K562 (cell line): ENCODE measurements around the gene HFE. TPM values are rescaled to one million over a fixed set of nuclear protein-coding genes. Genes with fewer than 3 reads are reported as not detected.

ENCODE experiments used
- ATF6 ChIP-seq: sonication (generic); formaldehyde crosslinking; IDR thresholded peaks from 2 replicates; pipeline ENCODE4 v1.4.0; 2020; ENCODE audit warnings: mild to moderate bottlenecking, missing genetic modification reagents
- CHD1 ChIP-seq: fragments of 200-600 bp; sonication (generic); IDR thresholded peaks from one replicate; pipeline ENCODE4 v1.6.1; 2012; ENCODE audit warnings: mild to moderate bottlenecking, moderate library complexity, low read length, inconsistent platforms
- CSDE1 ChIP-seq, 2 experiments: fragments of 450-650 bp; IDR thresholded peaks; 2 replicates each; pipeline ENCODE4 v1.6.1; 2016; ENCODE audit warnings: mild to moderate bottlenecking in 1 of 2
- ESRRB ChIP-seq: fragments of 250-450 bp; sonication (Bioruptor Pico); IDR thresholded peaks from 2 replicates; pipeline ENCODE4 v1.5.0; 2020; ENCODE audit warnings: mild to moderate bottlenecking, moderate library complexity, borderline replicate concordance
- GATAD2A ChIP-seq: fragments of 450-650 bp; IDR thresholded peaks from 2 replicates; pipeline ENCODE4 v1.6.1; 2017
- HDAC6 ChIP-seq: IDR thresholded peaks from 2 replicates; pipeline ENCODE4 v1.6.1; 2012; ENCODE audit warnings: low read depth, mild to moderate bottlenecking, control low read depth, inconsistent platforms, low read length, moderate library complexity
- HEY1 ChIP-seq: fragments of 250-450 bp; sonication (Bioruptor Pico); IDR thresholded peaks from 2 replicates; pipeline ENCODE4 v1.5.0; 2020; ENCODE audit warnings: mild to moderate bottlenecking, moderate library complexity, borderline replicate concordance
- HNRNPK ChIP-seq: fragments of 200-400 bp; formaldehyde crosslinking; IDR thresholded peaks from one replicate; pipeline ENCODE4 v1.6.1; 2018; ENCODE audit warnings: mild to moderate bottlenecking, low read depth, low read length; ENCODE audit not compliant: poor library complexity, severe bottlenecking
- HNRNPLL ChIP-seq: fragments of 200-400 bp; formaldehyde crosslinking; IDR thresholded peaks from 2 replicates; pipeline ENCODE4 v1.6.1; 2017; ENCODE audit warnings: low read length, low read depth, mild to moderate bottlenecking; ENCODE audit not compliant: poor library complexity, severe bottlenecking
- KDM1A ChIP-seq, 2 experiments: fragments of 450-650 bp; IDR thresholded peaks; 2 replicates each; pipeline ENCODE4 v1.6.1; 2016; ENCODE audit warnings: mild to moderate bottlenecking in 2 of 2
- KLF6 ChIP-seq: fragments of 250-450 bp; sonication (Bioruptor Pico); IDR thresholded peaks from 2 replicates; pipeline ENCODE4 v1.4.0; 2020; ENCODE audit warnings: mild to moderate bottlenecking, moderate library complexity, borderline replicate concordance
- MXD1 ChIP-seq: fragments of 250-450 bp; sonication (Bioruptor Pico); IDR thresholded peaks from 2 replicates; pipeline ENCODE4 v1.8.0; 2021; ENCODE audit warnings: borderline replicate concordance, mild to moderate bottlenecking, moderate library complexity; ENCODE audit not compliant: poor library complexity, severe bottlenecking
- MYC ChIP-seq, 2 experiments: fragments of 250-450 bp in 1 of 2; sonication (Bioruptor Pico) in 1 of 2; IDR thresholded peaks; 2 replicates each; pipeline versions ENCODE4 v1.5.1 to v1.6.1; 2012 to 2021; ENCODE audit warnings: low read depth in 2 of 2, borderline replicate concordance in 1 of 2, improper control_type of control experiment in 1 of 2, low read length in 1 of 2, mild to moderate bottlenecking in 1 of 2, moderate library complexity in 1 of 2
- RB1 ChIP-seq: fragments of 450-650 bp; IDR thresholded peaks from 2 replicates; pipeline ENCODE4 v1.6.1; 2017; ENCODE audit warnings: low read depth, mild to moderate bottlenecking
- TCF7L2 ChIP-seq: fragments of 150-350 bp; IDR thresholded peaks from 2 replicates; pipeline ENCODE4 v1.6.1; 2016; ENCODE audit warnings: low read depth, mild to moderate bottlenecking, low read length, moderate library complexity
- TEAD1 ChIP-seq, 2 experiments: fragments of 450-650 bp in 1 of 2; sonication (generic) in 1 of 2; formaldehyde crosslinking; IDR thresholded peaks; 2 replicates each; pipeline versions ENCODE4 v1.4.0 to v1.8.0; 2020 to 2022; ENCODE audit warnings: mild to moderate bottlenecking in 2 of 2, missing genetic modification reagents in 1 of 2
- XRCC3 ChIP-seq: fragments of 450-650 bp; IDR thresholded peaks from 2 replicates; pipeline ENCODE4 v1.6.1; 2017; ENCODE audit warnings: mild to moderate bottlenecking, moderate library complexity
- XRCC4 ChIP-seq: IDR thresholded peaks from one replicate; pipeline ENCODE4 v1.6.1; 2011; ENCODE audit not compliant: insufficient read depth, insufficient read length; ENCODE audit errors: extremely low read depth
- ZBTB17 ChIP-seq: fragments of 450-650 bp; formaldehyde crosslinking; IDR thresholded peaks from 2 replicates; pipeline ENCODE4 v1.4.0; 2020; ENCODE audit warnings: mild to moderate bottlenecking
- ZNF121 ChIP-seq: sonication (generic); formaldehyde crosslinking; conservative IDR thresholded peaks from 2 replicates; pipeline ENCODE4 v1.8.0; 2022; ENCODE audit warnings: missing genetic modification reagents
- ZNF217 ChIP-seq: sonication (generic); formaldehyde crosslinking; IDR thresholded peaks from 2 replicates; pipeline ENCODE4 v1.8.0; 2022; ENCODE audit warnings: mild to moderate bottlenecking, missing genetic modification reagents
- ZNF57 ChIP-seq: fragments of 450-650 bp; formaldehyde crosslinking; IDR thresholded peaks from 2 replicates; pipeline ENCODE4 v1.4.0; 2020; ENCODE audit warnings: mild to moderate bottlenecking, moderate library complexity
- ZNF589 ChIP-seq: fragments of 200-800 bp; sonication (Bioruptor generic); IDR thresholded peaks from 2 replicates; pipeline ENCODE4 v1.6.1; 2016; ENCODE audit warnings: low read depth, missing genetic modification characterization, missing compliant biosample characterization
- ZNF830 ChIP-seq: fragments of 250-450 bp; sonication (Bioruptor Pico); IDR thresholded peaks from 2 replicates; pipeline ENCODE4 v1.5.0; 2021; ENCODE audit warnings: mild to moderate bottlenecking
- polyA plus RNA-seq, 8 experiments: library from polyadenylated mRNA; depleted of rRNA in 4 of 8; stranded (reverse) in 5 of 8; unstranded in 3 of 8; fragments of >200 nt; fragmentation: Nextera tagmentation in 2 of 8; fragmentation: Illumina TruSeq in 1 of 8; extraction: Ambion mirVana in 2 of 8; extraction: Trizol in 1 of 8; gene quantifications; 2 replicates each; pipeline versions ENCODE4 v1.2.1 to v1.2.3, GENCODE V29; 2011 to 2014; ENCODE audit warnings: inconsistent platforms in 1 of 8, missing spikeins in 1 of 8
- total RNA-seq, 7 experiments: library from RNA; depleted of rRNA in 6 of 7; stranded (reverse); fragments of >200 nt in 6 of 7; fragmentation: Illumina TruSeq in 2 of 7; extraction: Trizol in 2 of 7; gene quantifications; 2 replicates each; pipeline versions ENCODE4 v1.2.1 to v1.2.3, GENCODE V29; 2011 to 2021; ENCODE audit warnings: low replicate concordance in 1 of 7

HFE gene
- total and polyA plus RNA-seq, 9 of the 15 experiments (the other 6 are each of a cell fraction or from before 2014, with no cell fraction given) = 0.14 to 1.2 (median 0.76) TPM

- TF ChIP-seq MXD1 (no peak), TCF7L2 (no peak), ZNF217 (0 out of 2 replicates have a peak, but pooled peaks have one; percentile 77), HEY1 (CRISPR knock-in tag) (peak; percentile 15; the same call in 1 of the 2 replicates), ZNF589 (CRISPR knock-in tag) (peak; percentile 16), CHD1 (peak; percentile 100), RB1 (no peak; the same call in 1 of the 2 replicates), ZNF121 (no peak), ATF6 (CRISPR knock-in tag) (peak; percentile 83), ESRRB (0 out of 2 replicates have a peak, but pooled peaks have one; percentile 39), MYC (IDR thresholded peaks at IDR 0.05; ENCODE audit: low read depth, low read length) (peak; percentile 59; the same call in 1 of the 2 replicates), MYC (CRISPR knock-in tag; IDR thresholded peaks at IDR 0.05; ENCODE audit: borderline replicate concordance, low read depth) (0 out of 2 replicates have a peak, but pooled peaks have one; percentile 51), CSDE1 (IDR thresholded peaks at IDR 0.05) (peak in 1 of 2 experiments; percentile 68; a peak in 2 of 4 replicates), GATAD2A (0 out of 2 replicates have a peak, but pooled peaks have one; percentile 36), ZNF830 (CRISPR knock-in tag) (0 out of 2 replicates have a peak, but pooled peaks have one; percentile 90), TEAD1 (CRISPR knock-in tag; IDR thresholded peaks at IDR 0.05) (peak; percentile 71 to 75; a peak in 3 of 4 replicates), KLF6 (CRISPR knock-in tag) (peak; percentile 80; the same call in 1 of the 2 replicates), KDM1A (IDR thresholded peaks at IDR 0.05) (peak; percentile 72 to 73; a peak in 3 of 4 replicates), HDAC6 (0 out of 2 replicates have a peak, but pooled peaks have one; percentile 19), HNRNPK (no peak), ZBTB17 (CRISPR knock-in tag) (peak; percentile 86), ZNF57 (CRISPR knock-in tag) (no peak), XRCC4 (no peak), HNRNPLL (no peak), XRCC3 (no peak)
Observed at GRCh38 chr6:26122793-26123674, 35.8 kb downstream of the HFE start (continued).
